Neural cell (in vitro differentiated cells): ENCODE measurements around the gene BCAR3. TPM values are rescaled to one million over a fixed set of nuclear protein-coding genes. Genes with fewer than 3 reads are reported as not detected.

Experiments used
- H2AFZ ChIP-seq: fragments of 200-600, 300-800 bp; sonication (generic), shearing (Covaris generic); 2 replicates; pipeline ENCODE4 v1.6.0; 2014; ENCODE audit warnings: low read depth, mild to moderate bottlenecking, antibody characterized with exemption, low read length, moderate library complexity
- H3F3A ChIP-seq: fragments of 200-600 bp; shearing (Covaris generic); 2 replicates; pipeline ENCODE4 v1.6.1; 2016; ENCODE audit warnings: mild to moderate bottlenecking, moderate library complexity, mixed read lengths, antibody characterized with exemption, low read length; ENCODE audit not compliant: insufficient read depth, poor library complexity, severe bottlenecking
- H3K27ac ChIP-seq: fragments of 200-600, 300-800 bp; sonication (generic), shearing (Covaris generic); 2 replicates; pipeline ENCODE4 v1.5.1; 2014; ENCODE audit warnings: mild to moderate bottlenecking, low read length, moderate library complexity
- H3K27me3 ChIP-seq: fragments of 300-800, 200-600 bp; sonication (generic), shearing (Covaris generic); 2 replicates; pipeline ENCODE4 v1.6.0; 2014; ENCODE audit warnings: mild to moderate bottlenecking, low read depth, low read length, moderate library complexity; ENCODE audit not compliant: insufficient read depth
- H3K36me3 ChIP-seq: fragments of 300-800, 200-600 bp; sonication (generic), shearing (Covaris generic); 2 replicates; pipeline ENCODE4 v1.5.1; 2014; ENCODE audit warnings: mild to moderate bottlenecking, antibody characterized with exemption, low read length, moderate library complexity; ENCODE audit not compliant: insufficient read depth
- H3K4me2 ChIP-seq: fragments of 300-800, 200-600 bp; sonication (generic), shearing (Covaris generic); 2 replicates; pipeline ENCODE4 v1.6.0; 2014; ENCODE audit warnings: mild to moderate bottlenecking, low read length
- H3K4me3 ChIP-seq: fragments of 300-800, 200-600 bp; sonication (generic), shearing (Covaris generic); 2 replicates; pipeline ENCODE4 v1.5.1; 2014; ENCODE audit warnings: mild to moderate bottlenecking, low read length, moderate library complexity
- H3K79me2 ChIP-seq: fragments of 200-600 bp; shearing (Covaris generic); replicated peaks from 2 replicates; pipeline ENCODE4 v1.6.0; 2014; ENCODE audit warnings: mild to moderate bottlenecking, low read length, moderate library complexity; ENCODE audit not compliant: insufficient read depth
- H3K9ac ChIP-seq: fragments of 300-800, 200-600 bp; sonication (generic), shearing (Covaris generic); 2 replicates; pipeline ENCODE4 v1.6.1; 2016; ENCODE audit warnings: mild to moderate bottlenecking, low read length, mixed read lengths
- H3K9me2 ChIP-seq: fragments of 200-600 bp; shearing (Covaris generic); 2 replicates; pipeline ENCODE4 v1.6.1; 2016; ENCODE audit warnings: mild to moderate bottlenecking, low read length, mixed read lengths; ENCODE audit not compliant: insufficient read depth
- H3K9me3 ChIP-seq: fragments of 200-600, 300-800 bp; sonication (generic), shearing (Covaris generic); 2 replicates; pipeline ENCODE4 v1.6.1; 2016; ENCODE audit warnings: mild to moderate bottlenecking, mixed run types, low read length, moderate library complexity, mixed read lengths
- H4K20me1 ChIP-seq: fragments of 200-600 bp; shearing (Covaris generic); 2 replicates; pipeline ENCODE4 v1.6.1; 2016; ENCODE audit warnings: mild to moderate bottlenecking, mixed run types; ENCODE audit not compliant: insufficient read depth
- EP300 ChIP-seq: fragments of 450-650 bp; conservative IDR thresholded peaks from 2 replicates; pipeline ENCODE4 v1.6.1; 2014; ENCODE audit warnings: antibody characterized with exemption, mild to moderate bottlenecking, moderate library complexity; ENCODE audit not compliant: poor library complexity, severe bottlenecking
- EZH2 ChIP-seq: fragments of 200-600, 300-800 bp; shearing (Covaris generic), sonication (generic); IDR thresholded peaks from 2 replicates; pipeline ENCODE4 v1.6.1; 2014; ENCODE audit warnings: antibody characterized with exemption, low read length, borderline replicate concordance, mild to moderate bottlenecking; ENCODE audit not compliant: insufficient read depth, poor library complexity, severe bottlenecking
- MXI1 ChIP-seq: fragments of 450-650 bp; conservative IDR thresholded peaks from 2 replicates; pipeline ENCODE4 v1.6.1; 2014; ENCODE audit warnings: antibody characterized with exemption, mild to moderate bottlenecking; ENCODE audit not compliant: poor library complexity, severe bottlenecking
- POLR2AphosphoS5 ChIP-seq: IDR thresholded peaks from 2 replicates; pipeline ENCODE4 v1.6.1; 2012
- RAD21 ChIP-seq: fragments of 450-650 bp; conservative IDR thresholded peaks from 2 replicates; pipeline ENCODE4 v1.6.1; 2014; ENCODE audit warnings: antibody characterized with exemption, mild to moderate bottlenecking, moderate library complexity
- SMC3 ChIP-seq: fragments of 450-650 bp; conservative IDR thresholded peaks from 2 replicates; pipeline ENCODE4 v1.6.1; 2014; ENCODE audit warnings: antibody characterized with exemption, mild to moderate bottlenecking, moderate library complexity; ENCODE audit not compliant: poor library complexity
- TAF1 ChIP-seq: IDR thresholded peaks from 2 replicates; pipeline ENCODE4 v1.6.1; 2012; ENCODE audit warnings: low read depth
- polyA plus RNA-seq: library from polyadenylated mRNA; depleted of rRNA; stranded (reverse); fragments of >200 nt; gene quantifications from 2 replicates; pipeline ENCODE4 v1.2.3, GENCODE V29; 2014
- TF ChIP-seq, protein P1 (sequence below): IDR thresholded peaks from 2 replicates; pipeline ENCODE4 v1.6.1; 2012; ENCODE audit warnings: borderline replicate concordance
- TF ChIP-seq, protein P2 (sequence below): fragments of 450-650 bp; IDR thresholded peaks from 2 replicates; pipeline ENCODE4 v1.5.1; 2014; ENCODE audit warnings: antibody characterized with exemption, mild to moderate bottlenecking, moderate library complexity; ENCODE audit not compliant: poor library complexity, severe bottlenecking

Gene BCAR3
- polyA plus RNA-seq, 1 donor from 2014 or later, result 2.5 TPM

DNA sequence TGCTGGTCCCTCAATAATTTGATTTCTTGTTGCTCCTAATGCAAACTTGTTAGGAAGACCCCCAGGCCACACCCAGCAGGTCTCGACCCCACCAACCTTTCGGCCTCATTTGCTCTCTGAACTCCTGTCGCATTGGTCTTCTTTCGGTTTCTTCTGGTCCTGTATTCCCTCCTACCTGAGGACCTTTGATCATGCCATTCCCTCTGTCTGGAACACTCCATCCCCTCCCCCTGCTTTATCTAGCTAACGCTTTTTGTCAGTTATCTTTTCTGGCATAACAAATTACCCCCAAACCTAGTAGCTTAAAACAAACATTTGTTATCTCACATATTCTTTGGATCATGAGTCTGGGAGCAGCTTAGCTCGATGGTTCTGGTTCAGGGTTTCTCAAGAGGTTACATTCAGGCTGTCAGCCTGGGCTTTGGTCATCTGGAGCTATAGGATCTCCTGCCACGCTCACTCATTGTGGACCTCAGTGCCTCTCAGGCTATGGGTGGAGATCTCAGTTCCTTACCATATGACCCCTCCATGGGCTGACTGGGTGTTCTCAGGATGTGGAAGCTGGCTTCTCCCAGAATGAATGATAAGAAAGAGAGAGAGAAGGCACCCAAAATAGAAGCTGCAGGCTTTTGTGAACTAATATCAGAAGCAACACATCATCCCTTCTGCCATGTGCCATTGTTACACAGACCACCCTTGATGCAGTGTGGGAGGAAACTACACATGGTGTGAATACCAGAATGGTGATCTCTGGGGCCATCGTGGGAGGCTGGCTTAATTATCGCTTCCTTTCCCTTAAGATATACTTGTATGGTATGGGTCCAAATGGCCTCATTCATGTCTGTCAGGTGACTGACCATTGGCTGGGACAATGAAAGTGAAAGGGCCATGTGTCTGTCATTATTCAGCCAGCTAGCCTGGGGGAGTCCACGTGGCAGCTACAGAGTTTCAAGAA lies 29.1 kb upstream of the BCAR3 start:
- Histone ChIP-seq H4K20me1 (no peaks in the 10 kb centered on the region), H3K27me3 (no peaks in the 10 kb centered on the region), H3K79me2 (no peaks in the 10 kb centered on the region), H3K36me3 (no peaks in the 10 kb centered on the region), H3K9ac (no peak overlapping the region), H3K4me3 (no peak overlapping the region), H3F3A (no peaks in the 10 kb centered on the region), H2AFZ (no peak overlapping the region), H3K9me2 (no peaks in the 10 kb centered on the region), H3K9me3 (no peaks in the 10 kb centered on the region), H3K4me2 (no peak overlapping the region), H3K27ac (no peak overlapping the region)
- no peak for TF ChIP-seq EZH2
- TF ChIP-seq RAD21, result no peak
- TF ChIP-seq, protein P1, sequence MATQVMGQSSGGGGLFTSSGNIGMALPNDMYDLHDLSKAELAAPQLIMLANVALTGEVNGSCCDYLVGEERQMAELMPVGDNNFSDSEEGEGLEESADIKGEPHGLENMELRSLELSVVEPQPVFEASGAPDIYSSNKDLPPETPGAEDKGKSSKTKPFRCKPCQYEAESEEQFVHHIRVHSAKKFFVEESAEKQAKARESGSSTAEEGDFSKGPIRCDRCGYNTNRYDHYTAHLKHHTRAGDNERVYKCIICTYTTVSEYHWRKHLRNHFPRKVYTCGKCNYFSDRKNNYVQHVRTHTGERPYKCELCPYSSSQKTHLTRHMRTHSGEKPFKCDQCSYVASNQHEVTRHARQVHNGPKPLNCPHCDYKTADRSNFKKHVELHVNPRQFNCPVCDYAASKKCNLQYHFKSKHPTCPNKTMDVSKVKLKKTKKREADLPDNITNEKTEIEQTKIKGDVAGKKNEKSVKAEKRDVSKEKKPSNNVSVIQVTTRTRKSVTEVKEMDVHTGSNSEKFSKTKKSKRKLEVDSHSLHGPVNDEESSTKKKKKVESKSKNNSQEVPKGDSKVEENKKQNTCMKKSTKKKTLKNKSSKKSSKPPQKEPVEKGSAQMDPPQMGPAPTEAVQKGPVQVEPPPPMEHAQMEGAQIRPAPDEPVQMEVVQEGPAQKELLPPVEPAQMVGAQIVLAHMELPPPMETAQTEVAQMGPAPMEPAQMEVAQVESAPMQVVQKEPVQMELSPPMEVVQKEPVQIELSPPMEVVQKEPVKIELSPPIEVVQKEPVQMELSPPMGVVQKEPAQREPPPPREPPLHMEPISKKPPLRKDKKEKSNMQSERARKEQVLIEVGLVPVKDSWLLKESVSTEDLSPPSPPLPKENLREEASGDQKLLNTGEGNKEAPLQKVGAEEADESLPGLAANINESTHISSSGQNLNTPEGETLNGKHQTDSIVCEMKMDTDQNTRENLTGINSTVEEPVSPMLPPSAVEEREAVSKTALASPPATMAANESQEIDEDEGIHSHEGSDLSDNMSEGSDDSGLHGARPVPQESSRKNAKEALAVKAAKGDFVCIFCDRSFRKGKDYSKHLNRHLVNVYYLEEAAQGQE, result no peak
- no peak for TF ChIP-seq EP300
- no peak for TF ChIP-seq TAF1
- TF ChIP-seq, protein P2, sequence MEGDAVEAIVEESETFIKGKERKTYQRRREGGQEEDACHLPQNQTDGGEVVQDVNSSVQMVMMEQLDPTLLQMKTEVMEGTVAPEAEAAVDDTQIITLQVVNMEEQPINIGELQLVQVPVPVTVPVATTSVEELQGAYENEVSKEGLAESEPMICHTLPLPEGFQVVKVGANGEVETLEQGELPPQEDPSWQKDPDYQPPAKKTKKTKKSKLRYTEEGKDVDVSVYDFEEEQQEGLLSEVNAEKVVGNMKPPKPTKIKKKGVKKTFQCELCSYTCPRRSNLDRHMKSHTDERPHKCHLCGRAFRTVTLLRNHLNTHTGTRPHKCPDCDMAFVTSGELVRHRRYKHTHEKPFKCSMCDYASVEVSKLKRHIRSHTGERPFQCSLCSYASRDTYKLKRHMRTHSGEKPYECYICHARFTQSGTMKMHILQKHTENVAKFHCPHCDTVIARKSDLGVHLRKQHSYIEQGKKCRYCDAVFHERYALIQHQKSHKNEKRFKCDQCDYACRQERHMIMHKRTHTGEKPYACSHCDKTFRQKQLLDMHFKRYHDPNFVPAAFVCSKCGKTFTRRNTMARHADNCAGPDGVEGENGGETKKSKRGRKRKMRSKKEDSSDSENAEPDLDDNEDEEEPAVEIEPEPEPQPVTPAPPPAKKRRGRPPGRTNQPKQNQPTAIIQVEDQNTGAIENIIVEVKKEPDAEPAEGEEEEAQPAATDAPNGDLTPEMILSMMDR, result no peak
- TF ChIP-seq POLR2AphosphoS5, result no peak
- no peak for TF ChIP-seq SMC3
- TF ChIP-seq MXI1, result no peak

DNA sequence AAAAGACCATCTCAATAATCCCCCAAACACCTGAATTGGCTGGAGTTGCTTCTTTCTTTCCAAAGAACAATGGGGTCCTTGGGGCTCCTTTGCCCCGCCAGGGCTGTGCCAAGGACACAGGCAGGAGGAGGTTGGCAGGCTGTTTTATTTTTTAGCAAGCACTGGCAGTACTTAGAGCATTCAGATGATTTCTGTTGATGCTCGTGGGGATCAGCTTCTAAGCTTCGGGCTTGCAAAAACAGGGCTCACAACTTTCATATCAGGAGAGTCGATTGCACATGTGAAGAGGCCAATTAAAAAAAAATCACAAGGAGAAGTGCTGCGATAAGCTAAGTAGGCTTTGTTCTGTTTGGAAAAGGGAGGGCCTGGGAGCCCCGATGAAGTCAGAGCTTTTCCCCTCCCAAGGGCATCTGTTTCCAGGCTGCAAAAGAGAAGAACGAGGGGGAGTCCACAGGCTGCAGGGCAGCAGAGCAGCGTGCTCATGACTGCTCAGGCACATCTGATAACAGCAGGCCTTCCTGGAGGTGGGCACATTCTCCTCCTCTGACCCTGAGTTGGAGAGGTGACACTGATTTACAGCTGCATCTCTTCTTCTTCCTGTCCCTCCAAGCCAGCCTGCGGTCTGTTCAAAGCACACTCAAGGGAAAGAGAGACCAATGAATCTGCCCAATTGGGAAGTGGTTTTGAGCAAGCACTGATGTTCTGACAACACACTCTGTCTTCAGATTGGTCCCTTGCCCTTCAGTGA lies 27.3 kb upstream of the BCAR3 start:
- H3K4me3 ChIP-seq, result no peak overlapping the region
- no peaks in the 10 kb centered on the region for H4K20me1 ChIP-seq
- H3K36me3 ChIP-seq, result no peaks in the 10 kb centered on the region
- no peaks in the 10 kb centered on the region for H3K27me3 ChIP-seq
- no peak overlapping the region for H3K4me2 ChIP-seq
- TF ChIP-seq MXI1 (no peak), POLR2AphosphoS5 (no peak), EZH2 (no peak), RAD21 (no peak), TAF1 (no peak), EP300 (no peak), SMC3 (no peak)
- TF ChIP-seq, protein P1, result no peak
- TF ChIP-seq, protein P2, result no peak
- H3K79me2 ChIP-seq, result no peaks in the 10 kb centered on the region
- no peak overlapping the region for H3K27ac ChIP-seq
- H3K9ac ChIP-seq, result no peak overlapping the region
- H3F3A ChIP-seq, result no peaks in the 10 kb centered on the region
- no peaks in the 10 kb centered on the region for H3K9me2 ChIP-seq
- no peak overlapping the region for H2AFZ ChIP-seq
- no peaks in the 10 kb centered on the region for H3K9me3 ChIP-seq
